ENCODE results near the gene GGN. TPM values are rescaled to one million over a fixed set of nuclear protein-coding genes. Genes with fewer than 3 reads are reported as not detected.

GGN gene
- total RNA-seq, 1 experiment from 2014 or later, result 0.73 TPM

DNA sequence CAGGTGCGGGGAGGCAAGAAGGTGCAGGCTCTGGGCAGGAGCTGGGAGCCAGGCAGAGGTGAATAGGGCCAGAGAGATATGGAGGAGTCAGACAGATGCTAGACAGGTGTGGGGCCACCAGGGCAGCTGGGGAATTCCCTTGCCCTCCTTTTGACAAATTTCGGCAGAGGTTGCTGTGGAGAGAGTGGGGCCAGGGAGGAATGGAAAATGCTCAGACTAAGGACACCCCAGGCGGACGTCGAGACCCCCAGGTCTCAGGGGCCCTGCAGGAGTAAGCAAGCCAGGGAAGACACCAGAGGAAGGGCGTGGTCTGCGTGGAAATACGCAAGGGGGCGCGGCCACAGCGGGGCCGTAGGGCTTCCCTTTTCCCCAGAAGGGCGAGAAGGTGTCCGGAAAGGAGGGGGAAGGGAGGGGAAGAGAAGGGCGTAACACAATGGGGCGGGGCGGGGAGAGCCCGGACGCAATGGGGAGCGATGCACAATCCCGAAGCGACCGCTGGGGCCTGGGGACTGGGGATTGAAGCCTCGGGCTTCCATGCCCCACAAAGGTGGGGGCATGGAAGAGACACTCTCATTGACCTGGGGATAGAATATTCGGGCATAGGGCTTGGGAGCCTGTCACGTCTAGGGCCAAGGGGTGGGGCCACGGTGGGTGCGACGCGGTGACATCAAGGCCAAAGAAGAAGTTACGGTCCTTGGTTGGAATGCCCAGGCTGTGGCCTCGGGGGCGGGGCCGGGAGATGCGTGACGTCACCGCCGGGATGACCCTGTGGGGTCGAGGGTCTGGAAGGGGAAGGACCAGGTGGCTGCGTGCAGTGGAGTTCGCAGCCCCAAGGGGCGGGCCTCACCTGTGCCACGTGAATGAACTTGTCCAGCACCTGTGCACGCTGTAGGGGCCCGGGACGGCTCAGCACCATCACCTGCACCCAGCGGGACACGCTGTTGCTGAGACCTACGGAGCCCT is 30.0 kb upstream of the GGN start:
- CTCF ChIA-PET, result no interaction called here
- TF ChIP-seq, protein P1, sequence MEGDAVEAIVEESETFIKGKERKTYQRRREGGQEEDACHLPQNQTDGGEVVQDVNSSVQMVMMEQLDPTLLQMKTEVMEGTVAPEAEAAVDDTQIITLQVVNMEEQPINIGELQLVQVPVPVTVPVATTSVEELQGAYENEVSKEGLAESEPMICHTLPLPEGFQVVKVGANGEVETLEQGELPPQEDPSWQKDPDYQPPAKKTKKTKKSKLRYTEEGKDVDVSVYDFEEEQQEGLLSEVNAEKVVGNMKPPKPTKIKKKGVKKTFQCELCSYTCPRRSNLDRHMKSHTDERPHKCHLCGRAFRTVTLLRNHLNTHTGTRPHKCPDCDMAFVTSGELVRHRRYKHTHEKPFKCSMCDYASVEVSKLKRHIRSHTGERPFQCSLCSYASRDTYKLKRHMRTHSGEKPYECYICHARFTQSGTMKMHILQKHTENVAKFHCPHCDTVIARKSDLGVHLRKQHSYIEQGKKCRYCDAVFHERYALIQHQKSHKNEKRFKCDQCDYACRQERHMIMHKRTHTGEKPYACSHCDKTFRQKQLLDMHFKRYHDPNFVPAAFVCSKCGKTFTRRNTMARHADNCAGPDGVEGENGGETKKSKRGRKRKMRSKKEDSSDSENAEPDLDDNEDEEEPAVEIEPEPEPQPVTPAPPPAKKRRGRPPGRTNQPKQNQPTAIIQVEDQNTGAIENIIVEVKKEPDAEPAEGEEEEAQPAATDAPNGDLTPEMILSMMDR (conservative IDR thresholded peaks at IDR 0.05; ENCODE audit: low read depth, low read length), result no peak
- TF ChIP-seq EZH2phosphoT487 (IDR thresholded peaks at IDR 0.05; ENCODE audit: borderline replicate concordance, low read length), result no peak
- TF ChIP-seq EZH2 (IDR thresholded peaks at IDR 0.05; ENCODE audit: low read length, unreplicated experiment), result no peak
- H3K79me2 ChIP-seq (ENCODE audit: low read length), result no peaks in the 10 kb centered on the region
- no peaks in the 10 kb centered on the region for H3K9me3 ChIP-seq (ENCODE audit: low read length)
- H3K4me3 ChIP-seq (ENCODE audit: low read length), result peak overlapping the region; percentile 56
- ATAC-seq (peak; percentile 91), DNase-seq (peak; percentile 62)
- H3K4me1 ChIP-seq (ENCODE audit: insufficient read depth, low read length), result peaks cover 5% of the 10 kb centered on the region; the same call in 1 of the 2 replicates
- peak overlapping the region; percentile 82 for H3K4me2 ChIP-seq (ENCODE audit: low read length)
- H3K27ac ChIP-seq (ENCODE audit: low read length), result no peak overlapping the region
- H2AFZ ChIP-seq (ENCODE audit: low read length), result peak overlapping the region; percentile 70
- H3K36me3 ChIP-seq (ENCODE audit: low read depth, low read length), result no peaks in the 10 kb centered on the region
- BruUV-seq (replicated peaks), result no TSS peak
- H3K9me2 ChIP-seq (replicated peaks; ENCODE audit: low read length), result no peaks in the 10 kb centered on the region
- intact Hi-C loops (cut with micrococcal nuclease), result no loop called here
- no peaks in the 10 kb centered on the region for H3K27me3 ChIP-seq (ENCODE audit: low read length)
- POLR2A ChIA-PET (ENCODE audit: unreplicated experiment), result no interaction called here
- H3F3A ChIP-seq (ENCODE audit: low read length, unreplicated experiment), result no peaks in the 10 kb centered on the region
- H3K9ac ChIP-seq (ENCODE audit: low read length), result no peak overlapping the region
- H4K20me1 ChIP-seq (ENCODE audit: low read length), result no peaks in the 10 kb centered on the region

DNA sequence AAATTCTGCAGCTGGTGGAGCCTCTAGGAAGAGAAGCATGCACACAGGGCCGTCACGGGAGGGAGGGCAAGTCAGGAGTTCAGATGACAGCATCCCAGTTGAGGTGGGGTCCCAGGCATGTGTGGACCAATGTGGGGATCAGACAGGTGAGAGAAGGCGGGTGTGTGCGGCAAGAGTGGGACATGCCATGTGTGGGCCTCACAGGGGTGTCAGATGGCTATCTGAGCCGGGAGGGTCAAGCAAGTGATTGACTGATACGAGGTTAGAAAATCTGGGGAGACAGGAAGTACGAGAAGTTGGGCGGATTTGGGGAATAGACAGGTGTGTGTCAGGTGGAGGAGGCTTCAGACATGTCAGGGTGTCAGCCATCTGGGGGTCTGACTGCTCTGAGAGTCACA is 29.3 kb upstream of the GGN start:
- no peak overlapping the region for H3K4me3 ChIP-seq (ENCODE audit: low read length)
- H3K36me3 ChIP-seq (ENCODE audit: low read depth, low read length), result no peaks in the 10 kb centered on the region
- ATAC-seq (no peak), DNase-seq (no peak)
- no peaks in the 10 kb centered on the region for H4K20me1 ChIP-seq (ENCODE audit: low read length)
- H3K27ac ChIP-seq (ENCODE audit: low read length), result no peak overlapping the region
- no peak overlapping the region for H2AFZ ChIP-seq (ENCODE audit: low read length)
- H3K9me3 ChIP-seq (ENCODE audit: low read length), result no peaks in the 10 kb centered on the region
- no TSS peak for BruUV-seq (replicated peaks)
- no peak overlapping the region for H3K9ac ChIP-seq (ENCODE audit: low read length)
- intact Hi-C loops (cut with micrococcal nuclease), result no loop called here
- no peaks in the 10 kb centered on the region for H3K9me2 ChIP-seq (replicated peaks; ENCODE audit: low read length)
- H3K79me2 ChIP-seq (ENCODE audit: low read length), result no peaks in the 10 kb centered on the region
- peak overlapping the region; percentile 82; the same call in 1 of the 2 replicates for H3K4me2 ChIP-seq (ENCODE audit: low read length)
- H3F3A ChIP-seq (ENCODE audit: low read length, unreplicated experiment), result no peaks in the 10 kb centered on the region
- TF ChIP-seq EZH2phosphoT487 (IDR thresholded peaks at IDR 0.05; ENCODE audit: borderline replicate concordance, low read length), result no peak
- TF ChIP-seq, protein P1 (conservative IDR thresholded peaks at IDR 0.05; ENCODE audit: low read depth, low read length), result no peak
- H3K4me1 ChIP-seq (ENCODE audit: insufficient read depth, low read length), result peaks cover 5% of the 10 kb centered on the region; the same call in 1 of the 2 replicates
- H3K27me3 ChIP-seq (ENCODE audit: low read length), result no peaks in the 10 kb centered on the region
- POLR2A ChIA-PET (ENCODE audit: unreplicated experiment), result no interaction called here
- CTCF ChIA-PET, result no interaction called here

DNA sequence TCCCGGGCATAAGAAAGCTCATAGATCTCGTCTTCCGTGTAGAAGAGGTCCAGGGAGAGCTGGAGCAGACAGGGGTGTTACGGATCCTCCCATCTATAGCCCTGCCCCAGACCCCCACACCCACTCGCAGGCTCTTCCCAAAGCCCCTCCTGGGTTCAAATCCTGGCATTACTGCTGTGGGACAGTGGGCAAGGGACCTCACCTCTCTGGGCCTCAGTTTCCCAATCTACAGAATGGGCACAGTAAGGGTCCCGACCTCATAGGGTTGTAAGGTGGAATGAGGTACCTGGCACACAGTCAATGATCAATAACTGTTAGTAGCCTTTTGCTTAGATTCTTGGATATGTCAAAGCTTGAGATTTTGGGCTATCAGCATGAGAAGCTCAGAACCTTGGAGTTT is 25.6 kb upstream of the GGN start:
- Histone ChIP-seq H4K20me1 (ENCODE audit: low read length) (no peaks in the 10 kb centered on the region), H3K4me2 (ENCODE audit: low read length) (no peak overlapping the region), H3K36me3 (ENCODE audit: low read depth, low read length) (no peaks in the 10 kb centered on the region), H3K4me1 (ENCODE audit: insufficient read depth, low read length) (peaks cover 5% of the 10 kb centered on the region; the same call in 1 of the 2 replicates), H3K27ac (ENCODE audit: low read length) (no peak overlapping the region), H2AFZ (ENCODE audit: low read length) (no peak overlapping the region), H3K27me3 (ENCODE audit: low read length) (no peaks in the 10 kb centered on the region), H3F3A (ENCODE audit: low read length, unreplicated experiment) (no peaks in the 10 kb centered on the region), H3K9ac (ENCODE audit: low read length) (no peak overlapping the region), H3K79me2 (ENCODE audit: low read length) (no peaks in the 10 kb centered on the region), H3K4me3 (ENCODE audit: low read length) (no peak overlapping the region), H3K9me2 (replicated peaks; ENCODE audit: low read length) (no peaks in the 10 kb centered on the region), H3K9me3 (ENCODE audit: low read length) (no peaks in the 10 kb centered on the region)
- no peak for DNase-seq
- ChIA-PET CTCF (no interaction called here), POLR2A (ENCODE audit: unreplicated experiment) (no interaction called here)
- BruUV-seq (replicated peaks), result no TSS peak
- TF ChIP-seq EZH2 (IDR thresholded peaks at IDR 0.05; ENCODE audit: low read length, unreplicated experiment) (no peak), EZH2phosphoT487 (IDR thresholded peaks at IDR 0.05; ENCODE audit: borderline replicate concordance, low read length) (no peak)
- TF ChIP-seq, protein P1 (conservative IDR thresholded peaks at IDR 0.05; ENCODE audit: low read depth, low read length), result no peak
- ATAC-seq, result no peak
- intact Hi-C loops (cut with micrococcal nuclease), result no loop called here

All from PC-3 (cell line).